AG04450 (cell line): ENCODE measurements around the gene C1QB. TPM values are rescaled to one million over a fixed set of nuclear protein-coding genes. Genes with fewer than 3 reads are reported as not detected.

Experiments
- polyA plus RNA-seq: library from polyadenylated mRNA; depleted of rRNA; stranded (reverse); fragments of >200 nt; gene quantifications from 2 replicates; pipeline ENCODE4 v1.2.3, GENCODE V29; 2011; rRNA removed
- small RNA-seq: library from RNA; depleted of rRNA; stranded (forward); fragments of <200 nt; gene quantifications from one replicate; pipeline ENCODE3, GENCODE V24; 2012; ENCODE audit warnings: low read depth; ENCODE audit not compliant: insufficient read length

The C1QB gene
- polyA plus RNA-seq, 1 experiment = not detected

Small RNA genes lying within 50 kb of the gene (small RNA-seq; reads per million reads assigned to genes)
- gene MIR6127 = not detected

Other genes with a start within 250 kb of the C1QB start
- gene ZBTB40, start 201.4 kb upstream of the C1QB start, polyA plus RNA-seq = 5.9 and 6.8 TPM in 2 replicates
- gene EPHA8, start 89.7 kb upstream of the C1QB start, polyA plus RNA-seq = not detected in 2 replicates
- not detected in 2 replicates for gene C1QA, start 16.6 kb upstream of the C1QB start, polyA plus RNA-seq
- not detected in 2 replicates for gene C1QC, start 9.6 kb upstream of the C1QB start, polyA plus RNA-seq
- 30.9 and 41.7 TPM in 2 replicates for gene EPHB2, start 57.6 kb downstream of the C1QB start, polyA plus RNA-seq